ENCODE data around the gene TSBP1.

- TF ChIP-seq, protein P1, sequence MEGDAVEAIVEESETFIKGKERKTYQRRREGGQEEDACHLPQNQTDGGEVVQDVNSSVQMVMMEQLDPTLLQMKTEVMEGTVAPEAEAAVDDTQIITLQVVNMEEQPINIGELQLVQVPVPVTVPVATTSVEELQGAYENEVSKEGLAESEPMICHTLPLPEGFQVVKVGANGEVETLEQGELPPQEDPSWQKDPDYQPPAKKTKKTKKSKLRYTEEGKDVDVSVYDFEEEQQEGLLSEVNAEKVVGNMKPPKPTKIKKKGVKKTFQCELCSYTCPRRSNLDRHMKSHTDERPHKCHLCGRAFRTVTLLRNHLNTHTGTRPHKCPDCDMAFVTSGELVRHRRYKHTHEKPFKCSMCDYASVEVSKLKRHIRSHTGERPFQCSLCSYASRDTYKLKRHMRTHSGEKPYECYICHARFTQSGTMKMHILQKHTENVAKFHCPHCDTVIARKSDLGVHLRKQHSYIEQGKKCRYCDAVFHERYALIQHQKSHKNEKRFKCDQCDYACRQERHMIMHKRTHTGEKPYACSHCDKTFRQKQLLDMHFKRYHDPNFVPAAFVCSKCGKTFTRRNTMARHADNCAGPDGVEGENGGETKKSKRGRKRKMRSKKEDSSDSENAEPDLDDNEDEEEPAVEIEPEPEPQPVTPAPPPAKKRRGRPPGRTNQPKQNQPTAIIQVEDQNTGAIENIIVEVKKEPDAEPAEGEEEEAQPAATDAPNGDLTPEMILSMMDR (IDR thresholded peaks at IDR 0.05), result no peak
- no peak for TF ChIP-seq POLR2A (IDR thresholded peaks at IDR 0.05)
These were observed 34.4 kb downstream of the TSBP1 start for GRCh38 chr6:32337186-32337805.
